SK-N-SH (cell line): ENCODE measurements around the gene ZFP90. TPM values are rescaled to one million over a fixed set of nuclear protein-coding genes. Genes with fewer than 3 reads are reported as not detected.

Source experiments
- CTCF ChIA-PET: fragments of 300-600, 350-600 bp; formaldehyde crosslinking; extraction: SDS; loops from one replicate; lab custom pipeline; 2021; lab: Yijun Ruan, JAX
- POLR2A ChIA-PET: fragments of 350-600 bp; sonication (Branson Sonifier 250); formaldehyde crosslinking; extraction: SDS; loops from one replicate; lab custom pipeline; 2020; ENCODE audit warnings: antibody characterized with exemption, inconsistent platforms; lab: Yijun Ruan, JAX
- DNase-seq: peaks from one replicate; pipeline ENCODE4 v3.0.0; 2012
- H2AFZ ChIP-seq: fragments of 200-600 bp; sonication (generic); 2 replicates; pipeline ENCODE4 v1.8.1; 2016; ENCODE audit warnings: antibody characterized with exemption, mild to moderate bottlenecking, low read depth
- H3F3A ChIP-seq: fragments of 200-600 bp; sonication (generic); replicated peaks from 2 replicates; pipeline ENCODE3; 2016; ENCODE audit warnings: antibody characterized with exemption, mild to moderate bottlenecking; ENCODE audit not compliant: insufficient read depth
- H3K27ac ChIP-seq, 2 experiments: fragments of 200-500 bp in 1 of 2; fragments of 200-600 bp in 1 of 2; sonication (Bioruptor generic) in 1 of 2; sonication (generic), shearing (Covaris generic) in 1 of 2; 2 replicates each; pipeline versions ENCODE4 v1.5.1 to v1.6.1; 2014 to 2016; ENCODE audit warnings: low read depth in 2 of 2, inconsistent platforms in 1 of 2, low read length in 1 of 2, mild to moderate bottlenecking in 1 of 2, mixed read lengths in 1 of 2
- H3K27me3 ChIP-seq: fragments of 200-600 bp; sonication (generic), shearing (Covaris generic); 2 replicates; pipeline ENCODE4 v1.6.1; 2016; ENCODE audit warnings: mixed run types; ENCODE audit not compliant: insufficient read depth
- H3K36me3 ChIP-seq, 2 experiments: fragments of 200-500 bp in 1 of 2; fragments of 200-600 bp in 1 of 2; sonication (Bioruptor generic) in 1 of 2; sonication (generic) in 1 of 2; replicated peaks in 1 of 2; 2 replicates each; pipeline versions ENCODE3 to v1.5.1; 2014 to 2016; ENCODE audit warnings: low read length in 1 of 2, mild to moderate bottlenecking in 1 of 2; ENCODE audit not compliant: insufficient read depth in 2 of 2, control insufficient read depth in 1 of 2
- H3K4me1 ChIP-seq, 2 experiments: fragments of 200-500 bp in 1 of 2; fragments of 200-600 bp in 1 of 2; sonication (Bioruptor generic) in 1 of 2; sonication (generic), shearing (Covaris generic) in 1 of 2; 2 replicates each; pipeline versions ENCODE4 v1.5.1 to v1.6.1; 2014 to 2016; ENCODE audit warnings: low read depth in 1 of 2, low read length in 1 of 2, mixed run types in 1 of 2; ENCODE audit not compliant: insufficient read depth in 2 of 2, control insufficient read depth in 1 of 2
- H3K4me2 ChIP-seq: fragments of 200-600 bp; sonication (generic), shearing (Covaris generic); 2 replicates; pipeline ENCODE4 v1.6.1; 2017; ENCODE audit warnings: mixed run types
- H3K4me3 ChIP-seq, 2 experiments: fragments of 200-500 bp in 1 of 2; fragments of 200-600 bp in 1 of 2; sonication (Bioruptor generic) in 1 of 2; sonication (generic), shearing (Covaris generic) in 1 of 2; 2 replicates each; pipeline versions ENCODE4 v1.5.1 to v1.8.1; 2014 to 2016; ENCODE audit warnings: low read depth in 2 of 2, inconsistent platforms in 1 of 2, low read length in 1 of 2, mild to moderate bottlenecking in 1 of 2, mixed read lengths in 1 of 2, moderate library complexity in 1 of 2
- H3K79me2 ChIP-seq: fragments of 200-600 bp; sonication (generic); 2 replicates; pipeline ENCODE4 v1.8.1; 2017; ENCODE audit warnings: mild to moderate bottlenecking; ENCODE audit not compliant: insufficient read depth
- H3K9ac ChIP-seq: fragments of 200-600 bp; sonication (generic); 2 replicates; pipeline ENCODE4 v1.6.1; 2017; ENCODE audit warnings: mixed run types
- H3K9me2 ChIP-seq: fragments of 200-600 bp; sonication (generic); 2 replicates; pipeline ENCODE4 v1.6.1; 2017; ENCODE audit warnings: mixed run types
- H3K9me3 ChIP-seq: fragments of 200-600 bp; sonication (generic); 2 replicates; pipeline ENCODE4 v1.6.1; 2017; ENCODE audit warnings: mixed run types, mild to moderate bottlenecking, moderate library complexity
- H4K20me1 ChIP-seq: fragments of 200-600 bp; sonication (generic); 2 replicates; pipeline ENCODE4 v1.6.1; 2017; ENCODE audit warnings: mild to moderate bottlenecking, mixed run types; ENCODE audit not compliant: insufficient read depth
- EP300 ChIP-seq, 2 experiments: IDR thresholded peaks; 2 replicates each; pipeline versions ENCODE4 v1.4.0 to v1.6.1; 2012; ENCODE audit warnings: borderline replicate concordance in 1 of 2, low read depth in 1 of 2, low read length in 1 of 2
- FOSL2 ChIP-seq: IDR thresholded peaks from 2 replicates; pipeline ENCODE4 v1.4.0; 2012; ENCODE audit warnings: low read depth, mild to moderate bottlenecking, moderate library complexity, borderline replicate concordance
- FOXM1 ChIP-seq: IDR thresholded peaks from 2 replicates; pipeline ENCODE4 v1.4.0; 2012; ENCODE audit warnings: low read depth, mild to moderate bottlenecking
- GABPA ChIP-seq: IDR thresholded peaks from 2 replicates; pipeline ENCODE4 v1.4.0; 2012; ENCODE audit warnings: low read depth, mild to moderate bottlenecking
- GATA2 ChIP-seq: sonication (generic); formaldehyde crosslinking; IDR thresholded peaks from 2 replicates; pipeline ENCODE4 v1.5.0; 2020; ENCODE audit warnings: mild to moderate bottlenecking, missing genetic modification reagents
- JUND ChIP-seq: IDR thresholded peaks from 2 replicates; pipeline ENCODE4 v1.4.0; 2012
- NFIC ChIP-seq: IDR thresholded peaks from 2 replicates; pipeline ENCODE4 v1.4.0; 2012; ENCODE audit warnings: borderline replicate concordance
- POLR2AphosphoS5 ChIP-seq: IDR thresholded peaks from 2 replicates; pipeline ENCODE4 v1.6.1; 2012; ENCODE audit warnings: low read depth, low read length
- RAD21 ChIP-seq: IDR thresholded peaks from 2 replicates; pipeline ENCODE4 v1.6.1; 2012; ENCODE audit warnings: mild to moderate bottlenecking, low read length
- RCOR1 ChIP-seq: fragments of 150-350 bp; IDR thresholded peaks from 2 replicates; pipeline ENCODE4 v1.6.1; 2017; ENCODE audit warnings: antibody characterized with exemption, low read length
- RFX5 ChIP-seq: IDR thresholded peaks from 2 replicates; pipeline ENCODE4 v1.6.1; 2012; ENCODE audit warnings: mild to moderate bottlenecking, improper control_type of control experiment, low read length
- SIN3A ChIP-seq: IDR thresholded peaks from 2 replicates; pipeline ENCODE4 v1.6.1; 2012; ENCODE audit warnings: low read depth, mild to moderate bottlenecking, low read length, moderate library complexity, borderline replicate concordance
- TCF12 ChIP-seq: IDR thresholded peaks from 2 replicates; pipeline ENCODE4 v1.4.0; 2012
- TEAD4 ChIP-seq: IDR thresholded peaks from 2 replicates; pipeline ENCODE4 v1.4.0; 2012; ENCODE audit warnings: mild to moderate bottlenecking, borderline replicate concordance; ENCODE audit not compliant: insufficient read depth
- YY1 ChIP-seq: IDR thresholded peaks from 2 replicates; pipeline ENCODE4 v1.4.0; 2012; ENCODE audit warnings: low read depth, mild to moderate bottlenecking
- WGBS: methylation state at CpG from one replicate; pipeline ENCODE4 v1.1.6; 2017; ENCODE audit warnings: low lambda C conversion rate; 5-methylcytosine and 5-hydroxymethylcytosine counted together
- polyA plus RNA-seq, 3 experiments: library from polyadenylated mRNA; depleted of rRNA; stranded (reverse); fragments of >200 nt; gene quantifications; 2 replicates each; pipeline ENCODE4 v1.2.3, GENCODE V29; 2012
- TF ChIP-seq, protein P1 (sequence below): IDR thresholded peaks from 2 replicates; pipeline ENCODE4 v1.4.0; 2012; ENCODE audit warnings: low read depth, borderline replicate concordance
- TF ChIP-seq, protein P2 (sequence below): fragments of 150-350 bp; IDR thresholded peaks from 2 replicates; pipeline ENCODE4 v1.6.1; 2017; ENCODE audit warnings: antibody characterized with exemption, low read length, low read depth, borderline replicate concordance
- TF ChIP-seq, protein P3 (sequence below): IDR thresholded peaks from 2 replicates; pipeline ENCODE4 v1.4.0; 2012; ENCODE audit warnings: low read depth

Gene ZFP90
- polyA plus RNA-seq, 1 of the 3 experiments (the other 2 are of a cell fraction), result 9.9 TPM

DNA sequence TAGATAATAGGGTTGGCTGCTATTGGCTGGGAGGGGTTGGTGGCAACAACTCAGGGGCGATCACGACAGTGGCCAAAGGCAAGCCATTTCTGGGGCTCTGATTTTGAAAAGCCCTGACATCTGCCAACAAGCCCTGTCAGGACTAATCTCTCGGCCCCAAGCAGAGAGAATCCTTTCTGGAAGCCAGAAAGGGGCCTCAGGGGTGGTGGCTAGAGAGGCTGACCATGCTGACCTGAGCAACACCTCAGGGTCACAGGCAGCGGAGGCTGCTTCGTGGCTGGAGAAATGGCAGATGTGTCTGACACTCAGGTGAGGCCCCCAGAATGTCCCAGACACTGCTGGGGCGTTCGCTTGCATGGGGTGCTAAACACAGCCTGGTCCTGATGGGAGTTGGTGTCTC lies 35.0 kb upstream of the ZFP90 start (continued):
- TF ChIP-seq, protein P1, sequence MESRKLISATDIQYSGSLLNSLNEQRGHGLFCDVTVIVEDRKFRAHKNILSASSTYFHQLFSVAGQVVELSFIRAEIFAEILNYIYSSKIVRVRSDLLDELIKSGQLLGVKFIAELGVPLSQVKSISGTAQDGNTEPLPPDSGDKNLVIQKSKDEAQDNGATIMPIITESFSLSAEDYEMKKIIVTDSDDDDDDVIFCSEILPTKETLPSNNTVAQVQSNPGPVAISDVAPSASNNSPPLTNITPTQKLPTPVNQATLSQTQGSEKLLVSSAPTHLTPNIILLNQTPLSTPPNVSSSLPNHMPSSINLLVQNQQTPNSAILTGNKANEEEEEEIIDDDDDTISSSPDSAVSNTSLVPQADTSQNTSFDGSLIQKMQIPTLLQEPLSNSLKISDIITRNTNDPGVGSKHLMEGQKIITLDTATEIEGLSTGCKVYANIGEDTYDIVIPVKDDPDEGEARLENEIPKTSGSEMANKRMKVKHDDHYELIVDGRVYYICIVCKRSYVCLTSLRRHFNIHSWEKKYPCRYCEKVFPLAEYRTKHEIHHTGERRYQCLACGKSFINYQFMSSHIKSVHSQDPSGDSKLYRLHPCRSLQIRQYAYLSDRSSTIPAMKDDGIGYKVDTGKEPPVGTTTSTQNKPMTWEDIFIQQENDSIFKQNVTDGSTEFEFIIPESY, result no peak
- no peak for TF ChIP-seq YY1

DNA sequence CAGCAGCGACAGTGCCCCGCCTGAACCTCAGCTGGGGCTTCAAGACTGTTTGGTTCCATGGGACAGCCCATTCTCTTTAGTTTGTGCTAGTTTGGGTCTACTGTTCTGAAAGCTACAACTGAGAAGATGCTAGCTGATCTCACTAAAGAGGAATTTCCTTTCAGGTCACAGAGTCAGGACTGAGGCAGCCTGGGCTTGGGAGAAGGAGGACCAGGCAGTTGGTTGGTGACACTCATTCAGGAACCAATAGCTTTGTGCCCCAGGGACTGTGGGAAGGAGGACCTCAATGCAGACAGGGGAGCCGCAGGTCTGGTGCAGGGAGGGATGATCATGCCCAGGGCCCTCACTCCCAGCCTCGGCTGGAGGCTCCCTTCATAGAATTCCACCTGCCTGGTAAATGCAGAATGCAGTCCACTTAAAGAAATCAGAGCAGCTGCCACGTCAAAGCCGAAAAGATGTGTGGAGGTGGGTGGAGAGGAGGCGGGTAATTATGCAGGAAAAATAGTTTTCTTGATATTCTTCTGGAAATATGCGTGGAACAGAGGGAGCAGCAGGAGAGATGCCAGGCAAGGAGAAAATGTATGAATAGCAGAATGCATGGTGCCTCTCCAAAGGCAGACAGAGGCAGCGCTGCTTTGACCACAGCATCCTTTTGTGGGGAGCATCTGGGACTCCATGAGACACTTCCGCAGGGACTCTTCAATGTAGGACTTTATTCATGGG lies 32.6 kb upstream of the ZFP90 start:
- Histone ChIP-seq H3K36me3 (no peaks in the 10 kb centered on the region), H2AFZ (no peak overlapping the region), H4K20me1 (no peaks in the 10 kb centered on the region), H3K4me2 (no peak overlapping the region), H3K79me2 (no peaks in the 10 kb centered on the region), H3K27me3 (peaks cover 6% of the 10 kb centered on the region; the same call in 1 of the 2 replicates), H3K9me3 (no peaks in the 10 kb centered on the region), H3K4me1 (no peaks in the 10 kb centered on the region), H3K4me3 (no peak overlapping the region), H3K9me2 (no peaks in the 10 kb centered on the region), H3F3A (no peaks in the 10 kb centered on the region), H3K9ac (no peak overlapping the region), H3K27ac (no peak overlapping the region)
- POLR2A ChIA-PET, result no interaction called here
- 35% methylated on average over 10 of the region's 10 CpGs for WGBS
- TF ChIP-seq GATA2 (no peak), NFIC (no peak), RFX5 (no peak), SIN3A (no peak), TEAD4 (no peak), RAD21 (no peak), FOXM1 (no peak), FOSL2 (no peak), GABPA (no peak), POLR2AphosphoS5 (no peak), EP300 (IDR thresholded peaks at IDR 0.05; ENCODE audit: borderline replicate concordance in 1 of 2, low read depth in 1 of 2, low read length in 1 of 2) (no peak), TCF12 (no peak), JUND (no peak), RCOR1 (no peak)
- TF ChIP-seq, protein P2, sequence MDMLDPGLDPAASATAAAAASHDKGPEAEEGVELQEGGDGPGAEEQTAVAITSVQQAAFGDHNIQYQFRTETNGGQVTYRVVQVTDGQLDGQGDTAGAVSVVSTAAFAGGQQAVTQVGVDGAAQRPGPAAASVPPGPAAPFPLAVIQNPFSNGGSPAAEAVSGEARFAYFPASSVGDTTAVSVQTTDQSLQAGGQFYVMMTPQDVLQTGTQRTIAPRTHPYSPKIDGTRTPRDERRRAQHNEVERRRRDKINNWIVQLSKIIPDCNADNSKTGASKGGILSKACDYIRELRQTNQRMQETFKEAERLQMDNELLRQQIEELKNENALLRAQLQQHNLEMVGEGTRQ, result no peak
- TF ChIP-seq, protein P3, sequence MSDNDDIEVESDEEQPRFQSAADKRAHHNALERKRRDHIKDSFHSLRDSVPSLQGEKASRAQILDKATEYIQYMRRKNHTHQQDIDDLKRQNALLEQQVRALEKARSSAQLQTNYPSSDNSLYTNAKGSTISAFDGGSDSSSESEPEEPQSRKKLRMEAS, result no peak
- DNase-seq, result no peak
- CTCF ChIA-PET, result interaction anchor here (1.6 to 2.7 kb wide), 2 partner anchors 14 to 62 kb away, joined by 4 to 10 read pairs; no protein-coding TSS in a partner anchor
